ENCODE measurements around the gene HCFC1.

- TF ChIP-seq CTCF (IDR thresholded peaks at IDR 0.05; ENCODE audit: low read length): no peak
- TF ChIP-seq EZH2 (optimal IDR thresholded peaks at IDR 0.05; ENCODE audit: low read depth, low read length): no peak
Observed at GRCh38 chrX:153944140-153944799, 27.3 kb downstream of the HCFC1 start, which contains the start of gene RENBP.
